H1 (cell line): ENCODE data around the gene EXD3. TPM values are rescaled to one million over a fixed set of nuclear protein-coding genes. Genes with fewer than 3 reads are reported as not detected.

Experiments used
- CTCF ChIA-PET: fragments of 300-600 bp; sonication (Branson Sonifier 250); formaldehyde crosslinking; loops from one replicate; lab custom pipeline; 2021; ENCODE audit not compliant: partially characterized antibody; lab: Charles Lee
- POLR2A ChIA-PET: fragments of 300-600 bp; sonication (Branson Sonifier 250); formaldehyde crosslinking; loops from one replicate; lab custom pipeline; 2021; ENCODE audit warnings: inconsistent platforms; ENCODE audit not compliant: partially characterized antibody; lab: Charles Lee
- DNase-seq, 2 experiments: peaks; one replicate each; pipeline versions ENCODE4 v3.0.0 to v3.0.0-alpha.2; 2010 to 2022; ENCODE audit warnings: low spot score in 2 of 2, low read depth in 1 of 2, mixed read lengths in 1 of 2
- FAIRE-seq: peaks from 2 replicates; lab custom pipeline; 2011; peaks lifted over from hg19 to GRCh38; lab: Jason Lieb, UNC
- H2AFZ ChIP-seq: 2 replicates; pipeline ENCODE4 v1.8.1; 2012; ENCODE audit warnings: low read length, inconsistent platforms
- H2AK5ac ChIP-seq: 2 replicates; pipeline ENCODE4 v1.6.1; 2013; ENCODE audit warnings: low read depth, low read length
- H2BK120ac ChIP-seq: replicated peaks from 2 replicates; pipeline ENCODE3; 2013; ENCODE audit warnings: low read depth, low read length, inconsistent platforms
- H2BK12ac ChIP-seq: 2 replicates; pipeline ENCODE4 v1.6.1; 2013; ENCODE audit warnings: low read depth, low read length
- H2BK15ac ChIP-seq: 2 replicates; pipeline ENCODE4 v1.6.1; 2013; ENCODE audit warnings: low read length
- H2BK20ac ChIP-seq: 2 replicates; pipeline ENCODE4 v1.6.1; 2013; ENCODE audit warnings: low read length
- H2BK5ac ChIP-seq: 2 replicates; pipeline ENCODE4 v1.6.1; 2013; ENCODE audit warnings: low read depth, low read length
- H3K14ac ChIP-seq: 2 replicates; pipeline ENCODE4 v1.6.1; 2013; ENCODE audit warnings: inconsistent platforms; ENCODE audit not compliant: insufficient read length
- H3K18ac ChIP-seq: 2 replicates; pipeline ENCODE4 v1.6.1; 2013; ENCODE audit warnings: low read length; ENCODE audit errors: extremely low read depth
- H3K23ac ChIP-seq: 2 replicates; pipeline ENCODE4 v1.6.1; 2013; ENCODE audit warnings: inconsistent platforms; ENCODE audit not compliant: insufficient read length
- H3K23me2 ChIP-seq: 2 replicates; pipeline ENCODE4 v1.6.1; 2013; ENCODE audit warnings: low read depth, low read length
- H3K27ac ChIP-seq: 2 replicates; pipeline ENCODE4 v1.6.1; 2011; ENCODE audit warnings: low read depth, low read length, inconsistent platforms
- H3K27me3 ChIP-seq, 4 experiments: replicated peaks in 1 of 4; 1 replicate in 1 of 4; 2 replicates in 3 of 4; pipeline versions ENCODE4 v1.6.1 to v1.8.1; 2011 to 2013; ENCODE audit warnings: low read length in 3 of 4, mild to moderate bottlenecking in 3 of 4, inconsistent platforms in 2 of 4, mixed read lengths in 2 of 4, moderate library complexity in 1 of 4; ENCODE audit not compliant: control insufficient read depth in 3 of 4, insufficient read depth in 3 of 4; ENCODE audit errors: extremely low read depth in 1 of 4
- H3K36me3 ChIP-seq, 4 experiments: 2 replicates each; pipeline versions ENCODE4 v1.6.1 to v1.8.1; 2011 to 2013; ENCODE audit warnings: mild to moderate bottlenecking in 4 of 4, low read length in 3 of 4, moderate library complexity in 2 of 4, control low read depth in 1 of 4, inconsistent platforms in 1 of 4; ENCODE audit not compliant: insufficient read depth in 4 of 4, control insufficient read depth in 2 of 4
- H3K4ac ChIP-seq: replicated peaks from 2 replicates; pipeline ENCODE3; 2013; ENCODE audit warnings: low read length, low read depth, mixed read lengths, inconsistent platforms; ENCODE audit not compliant: insufficient read length
- H3K4me1 ChIP-seq, 4 experiments: replicated peaks in 1 of 4; 1 replicate in 1 of 4; 2 replicates in 3 of 4; pipeline versions ENCODE4 v1.6.1 to v1.8.1; 2011 to 2013; ENCODE audit warnings: low read length in 3 of 4, inconsistent platforms in 2 of 4, mixed read lengths in 1 of 4; ENCODE audit not compliant: insufficient read depth in 4 of 4, control insufficient read depth in 3 of 4
- H3K4me2 ChIP-seq, 2 experiments: 2 replicates each; pipeline versions ENCODE4 v1.6.1 to v1.8.1; 2011 to 2013; ENCODE audit warnings: low read depth in 2 of 2, low read length in 2 of 2, control low read depth in 1 of 2, inconsistent platforms in 1 of 2, mild to moderate bottlenecking in 1 of 2; ENCODE audit not compliant: insufficient read depth in 1 of 2
- H3K4me3 ChIP-seq, 4 experiments: fragments of 200-600, 300-600 bp in 1 of 4; sonication (generic), shearing (Covaris generic), sonication (Bioruptor Twin) in 1 of 4; 2 replicates each; pipeline versions ENCODE4 v1.5.1 to v1.8.1; 2011 to 2016; ENCODE audit warnings: low read length in 4 of 4, low read depth in 3 of 4, control low read depth in 2 of 4, inconsistent platforms in 2 of 4, mild to moderate bottlenecking in 2 of 4, mixed read lengths in 1 of 4, moderate library complexity in 1 of 4; ENCODE audit not compliant: insufficient read depth in 2 of 4; ENCODE audit errors: extremely low read depth in 1 of 4
- H3K56ac ChIP-seq: replicated peaks from 2 replicates; pipeline ENCODE3; 2013; ENCODE audit warnings: low read depth, mild to moderate bottlenecking, mixed read lengths, low read length, inconsistent platforms; ENCODE audit not compliant: insufficient read length
- H3K79me1 ChIP-seq: 2 replicates; pipeline ENCODE4 v1.6.1; 2013; ENCODE audit warnings: low read depth, low read length, control low read depth
- H3K79me2 ChIP-seq, 2 experiments: 2 replicates each; pipeline versions ENCODE4 v1.6.1 to v1.8.1; 2012 to 2013; ENCODE audit warnings: low read length in 2 of 2, mild to moderate bottlenecking in 2 of 2, inconsistent platforms in 1 of 2; ENCODE audit not compliant: insufficient read depth in 2 of 2, control insufficient read depth in 1 of 2
- H3K9ac ChIP-seq, 4 experiments: replicated peaks in 1 of 4; 1 replicate in 1 of 4; 2 replicates in 3 of 4; pipeline versions ENCODE4 v1.6.1 to v1.8.1; 2011 to 2013; ENCODE audit warnings: low read depth in 3 of 4, low read length in 3 of 4, control low read depth in 2 of 4, mild to moderate bottlenecking in 2 of 4, moderate library complexity in 2 of 4, inconsistent platforms in 1 of 4; ENCODE audit errors: extremely low read depth in 1 of 4
- H3K9me3 ChIP-seq, 2 experiments: 2 replicates each; pipeline versions ENCODE4 v1.6.1 to v1.8.1; 2012 to 2013; ENCODE audit warnings: mild to moderate bottlenecking in 2 of 2, moderate library complexity in 2 of 2, control low read depth in 1 of 2, inconsistent platforms in 1 of 2, low read depth in 1 of 2, low read length in 1 of 2, mixed read lengths in 1 of 2; ENCODE audit not compliant: insufficient read depth in 2 of 2
- H4K20me1 ChIP-seq, 2 experiments: replicated peaks in 1 of 2; 2 replicates each; pipeline versions ENCODE3 to v1.8.1; 2011 to 2013; ENCODE audit warnings: inconsistent platforms in 2 of 2, low read length in 2 of 2, mild to moderate bottlenecking in 1 of 2; ENCODE audit not compliant: insufficient read depth in 2 of 2, control insufficient read depth in 1 of 2
- H4K5ac ChIP-seq: 2 replicates; pipeline ENCODE4 v1.6.1; 2013; ENCODE audit warnings: low read length, low read depth, mixed read lengths, inconsistent platforms; ENCODE audit not compliant: insufficient read length
- H4K8ac ChIP-seq: 2 replicates; pipeline ENCODE4 v1.8.0; 2013; ENCODE audit warnings: mild to moderate bottlenecking, moderate library complexity, low read length, inconsistent platforms; ENCODE audit not compliant: insufficient read depth; ENCODE audit errors: extremely low read depth
- H4K91ac ChIP-seq: replicated peaks from 2 replicates; pipeline ENCODE3; 2013; ENCODE audit warnings: low read length, mixed read lengths, inconsistent platforms; ENCODE audit not compliant: insufficient read length
- CEBPB ChIP-seq: IDR thresholded peaks from 2 replicates; pipeline ENCODE4 v1.6.1; 2012; ENCODE audit warnings: low read depth, low read length
- CREB1 ChIP-seq: IDR thresholded peaks from 2 replicates; pipeline ENCODE4 v1.6.1; 2012; ENCODE audit warnings: inconsistent platforms
- GABPA ChIP-seq: IDR thresholded peaks from 2 replicates; pipeline ENCODE4 v1.6.1; 2011; ENCODE audit warnings: mild to moderate bottlenecking, low read length, moderate library complexity, borderline replicate concordance; ENCODE audit not compliant: insufficient read depth
- JUND ChIP-seq: IDR thresholded peaks from 2 replicates; pipeline ENCODE4 v1.6.1; 2011; ENCODE audit warnings: mild to moderate bottlenecking, improper control_type of control experiment, low read length
- POLR2A ChIP-seq, 2 experiments: IDR thresholded peaks; 1 replicate in 1 of 2; 2 replicates in 1 of 2; pipeline ENCODE4 v1.6.1; 2011; ENCODE audit warnings: low read depth in 2 of 2, low read length in 2 of 2, mild to moderate bottlenecking in 2 of 2; ENCODE audit errors: control extremely low read depth in 1 of 2
- POLR2AphosphoS5 ChIP-seq: IDR thresholded peaks from 2 replicates; pipeline ENCODE4 v1.6.1; 2011; ENCODE audit warnings: low read depth, low read length
- RFX5 ChIP-seq: IDR thresholded peaks from 2 replicates; pipeline ENCODE4 v1.6.1; 2011; ENCODE audit warnings: low read depth, low read length, improper control_type of control experiment, borderline replicate concordance
- SIN3A ChIP-seq, 2 experiments: IDR thresholded peaks in 1 of 2; conservative IDR thresholded peaks in 1 of 2; 2 replicates each; pipeline ENCODE4 v1.6.1; 2011 to 2012; ENCODE audit warnings: low read length in 2 of 2, improper control_type of control experiment in 1 of 2, low read depth in 1 of 2, mild to moderate bottlenecking in 1 of 2
- SIX5 ChIP-seq: IDR thresholded peaks from 2 replicates; pipeline ENCODE4 v1.6.1; 2011; ENCODE audit warnings: mild to moderate bottlenecking, low read depth, low read length
- SP2 ChIP-seq: IDR thresholded peaks from 2 replicates; pipeline ENCODE4 v1.6.1; 2012; ENCODE audit warnings: mild to moderate bottlenecking, low read length, inconsistent platforms
- TBP ChIP-seq: IDR thresholded peaks from 2 replicates; pipeline ENCODE4 v1.6.1; 2011; ENCODE audit warnings: low read depth, low read length, improper control_type of control experiment
- WGBS, 2 experiments: shearing (Covaris generic) in 1 of 2; methylation state at CpG; one replicate each; pipeline versions ENCODE4 v1.1.6 to v1.1.7; 2013 to 2015; ENCODE audit warnings: low lambda C conversion rate in 2 of 2, mixed read lengths in 2 of 2, inconsistent platforms in 1 of 2, low coverage in 1 of 2, missing lambda C conversion rate in 1 of 2; ENCODE audit not compliant: insufficient replicate concordance in 2 of 2, insufficient coverage in 1 of 2, insufficient read length in 1 of 2; ENCODE audit errors: extremely low coverage in 1 of 2, missing lambda C conversion rate in 1 of 2; 5-methylcytosine and 5-hydroxymethylcytosine counted together
- polyA plus RNA-seq, 7 experiments: library from polyadenylated mRNA; depleted of rRNA in 3 of 7; stranded (reverse) in 5 of 7; unstranded in 2 of 7; fragments of >200 nt in 5 of 7; fragments of 200-250 nt in 2 of 7; gene quantifications; 1 replicate in 5 of 7; 2 replicates in 1 of 7; 4 replicates in 1 of 7; pipeline versions ENCODE4 v1.2.1 to v1.2.3, GENCODE V29; 2011 to 2013; ENCODE audit warnings: missing spikeins in 2 of 7, mixed read lengths in 2 of 7
- total RNA-seq: library from RNA; stranded (reverse); fragmentation: NEBNext Ultra II Directional; extraction: Animal tissue kit (Norgen Biotek cat#: 25700); gene quantifications from 2 replicates; pipeline ENCODE4 v1.2.1, GENCODE V29; 2021

Gene EXD3
- total and polyA plus RNA-seq, 2 of the 8 experiments (the other 6 are each of a cell fraction or from before 2014, with no cell fraction given) = 7.2 to 9.4 TPM

DNA sequence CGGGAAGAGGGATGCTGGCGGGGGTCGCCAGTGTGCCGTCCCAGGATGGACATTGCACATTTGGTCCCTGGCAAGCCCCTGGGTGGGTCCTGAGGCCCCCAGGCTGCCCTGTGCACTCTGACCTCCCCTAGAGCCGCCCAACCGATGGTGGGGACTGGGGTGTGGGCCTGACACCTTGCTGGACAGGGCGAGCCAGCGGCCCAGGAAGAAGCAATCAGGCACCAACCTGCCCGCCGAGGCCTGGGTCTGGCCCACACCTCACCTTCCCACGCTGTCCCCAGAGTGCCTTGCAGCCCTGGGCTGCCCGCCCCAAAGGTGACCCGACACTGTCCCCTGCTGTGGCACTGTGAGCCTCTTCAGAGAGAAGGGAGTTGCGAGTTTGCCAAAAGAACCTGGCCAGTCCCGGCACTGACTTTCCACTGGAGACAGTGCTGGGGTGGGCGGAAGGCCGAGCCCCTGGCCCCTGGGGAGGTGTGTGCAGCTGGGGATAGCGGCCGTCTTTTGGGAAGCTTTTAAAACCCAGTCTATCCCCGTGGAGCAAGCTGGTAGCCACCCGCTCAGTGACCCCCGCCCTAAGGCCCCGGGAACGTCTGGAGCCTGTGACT is 108.9 kb downstream of the EXD3 start:
- H3K4ac ChIP-seq = no peak overlapping the region
- no peak overlapping the region; the same call in 1 of the 2 replicates for H3K18ac ChIP-seq
- H3K9me3 ChIP-seq = no peaks in the 10 kb centered on the region
- peaks cover 0 to 22% (median 13%) of the 10 kb centered on the region in 4 experiments; a peak in 6 of 7 replicates for H3K4me1 ChIP-seq
- H4K91ac ChIP-seq = no peak overlapping the region
- H3K36me3 ChIP-seq = no peaks in the 10 kb centered on the region
- FAIRE-seq (no peak), DNase-seq (no peak)
- H4K8ac ChIP-seq = no peak overlapping the region
- no peak overlapping the region for H3K14ac ChIP-seq
- no peaks in the 10 kb centered on the region for H4K20me1 ChIP-seq
- no peak overlapping the region; the same call in 1 of the 2 replicates for H2BK5ac ChIP-seq
- no peak overlapping the region for H3K56ac ChIP-seq
- H3K4me2 ChIP-seq = no peak overlapping the region
- no peak overlapping the region for H2BK120ac ChIP-seq
- peaks cover 0 to 4% (median 0%) of the 10 kb centered on the region in 4 experiments; a peak in 1 of 7 replicates for H3K27me3 ChIP-seq
- CTCF ChIA-PET = interaction anchor here (1.2 to 5.7 kb wide), 2 partner anchors 11 to 78 kb away, joined by 4 to 55 read pairs; partner anchors contain the start of gene NRARP
- H2BK20ac ChIP-seq = no peak overlapping the region
- H2AK5ac ChIP-seq = peak overlapping the region; percentile 9; the same call in 1 of the 2 replicates
- no peaks in the 10 kb centered on the region for H3K79me2 ChIP-seq
- WGBS, 2 experiments = 81% methylated on average over 19 of the region's 24 CpGs; no CpG with 5 or more reads in 1 of the 2 experiments
- no peak for TF ChIP-seq RFX5
- TF ChIP-seq SIN3A (conservative IDR thresholded peaks at IDR 0.05 in 1 of 2, IDR thresholded peaks at IDR 0.05 in 1 of 2; ENCODE audit: low read depth in 1 of 2, low read length in 2 of 2) = no peak
- no peak for TF ChIP-seq JUND
- no peak for TF ChIP-seq SP2
- no peak for TF ChIP-seq POLR2AphosphoS5
- no peak for TF ChIP-seq SIX5
- no peak for TF ChIP-seq TBP
- no peak for TF ChIP-seq CREB1
- no peak for TF ChIP-seq POLR2A (IDR thresholded peaks at IDR 0.05; ENCODE audit: control extremely low read depth in 1 of 2, low read depth in 2 of 2, low read length in 2 of 2)
- no peak for TF ChIP-seq GABPA
- no peak for TF ChIP-seq CEBPB
- no peak overlapping the region for H2BK12ac ChIP-seq
- no peak overlapping the region for H3K27ac ChIP-seq
- H3K23me2 ChIP-seq = no peaks in the 10 kb centered on the region; the same call in 1 of the 2 replicates
- H3K79me1 ChIP-seq = no peaks in the 10 kb centered on the region
- H4K5ac ChIP-seq = no peak overlapping the region
- POLR2A ChIA-PET = interaction anchor here (1.6 to 11.9 kb wide), 2 partner anchors 14 to 37 kb away, joined by 6 to 129 read pairs; partner anchors contain the start of genes NRARP and TOR4A
- no peak overlapping the region for H2AFZ ChIP-seq
- H3K9ac ChIP-seq = no peak overlapping the region
- H3K4me3 ChIP-seq = no peak overlapping the region
- H3K23ac ChIP-seq = no peak overlapping the region
- H2BK15ac ChIP-seq = no peak overlapping the region; the same call in 1 of the 2 replicates
